ENCODE measurements around the gene ECD. TPM values are rescaled to one million over a fixed set of nuclear protein-coding genes. Genes with fewer than 3 reads are reported as not detected.

The ECD gene
- polyA plus RNA-seq, 1 donor (not counting 4 experiments of a cell fraction or from before 2014, with no cell fraction given) = 35.8 TPM

DNA sequence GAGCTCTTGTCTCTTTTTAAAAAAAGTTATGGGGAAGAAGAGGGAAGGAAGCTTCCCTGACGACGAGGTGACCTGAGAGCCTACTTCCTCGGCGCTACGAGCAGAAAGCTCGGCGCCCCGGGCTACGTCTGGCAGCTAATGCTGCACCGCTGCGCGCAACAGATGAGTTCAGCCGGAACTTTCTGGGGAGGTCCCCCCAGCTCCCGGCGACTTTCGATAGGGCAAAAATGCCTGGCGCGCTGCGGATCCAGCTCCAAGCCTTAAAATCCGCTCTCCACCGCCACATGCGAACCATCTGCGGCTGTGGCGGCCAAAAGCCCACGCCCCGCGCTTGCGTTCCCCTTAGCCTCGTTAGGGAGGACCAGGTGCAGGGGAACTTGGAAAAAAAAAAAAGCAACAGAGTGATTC, 71.8 kb downstream of the ECD start:
- Histone ChIP-seq H2AFZ (ENCODE audit: control insufficient read depth, low read length) (peak overlapping the region; percentile 77), H3K27ac (ENCODE audit: control insufficient read depth, insufficient read depth, low read length) (peak overlapping the region; percentile 81), H3K4me2 (ENCODE audit: control insufficient read depth, extremely low read depth, insufficient read depth, low read depth, low read length) (peak overlapping the region; percentile 80), H3K27me3 (ENCODE audit: control insufficient read depth, extremely low read depth, insufficient read depth, low read length) (no peaks in the 10 kb centered on the region), H3K79me2 (ENCODE audit: control insufficient read depth, insufficient read depth, low read length) (peaks cover 52% of the 10 kb centered on the region), H3K9me3 (ENCODE audit: control insufficient read depth, low read depth, low read length) (no peaks in the 10 kb centered on the region), H3K9me1 (ENCODE audit: control insufficient read depth, extremely low read depth, insufficient read depth, low read length) (no peaks in the 10 kb centered on the region), H3K36me3 (ENCODE audit: control insufficient read depth in 2 of 2, extremely low read depth in 1 of 2, insufficient read depth in 2 of 2, low read length in 2 of 2) (peaks cover 0 to 1% of the 10 kb centered on the region in 2 experiments), H4K20me1 (ENCODE audit: control insufficient read depth, extremely low read depth, insufficient read depth, low read length) (no peaks in the 10 kb centered on the region), H3K4me1 (ENCODE audit: control insufficient read depth, extremely low read depth, insufficient read depth, low read length) (peaks cover 13% of the 10 kb centered on the region), H3K9ac (ENCODE audit: control insufficient read depth, extremely low read depth, insufficient read depth, low read length) (peak overlapping the region; percentile 97), H3K4me3 (ENCODE audit: control insufficient read depth in 2 of 3, extremely low read depth in 1 of 3, insufficient read depth in 2 of 3, low read depth in 1 of 3, low read length in 3 of 3) (peak overlapping the region; percentile 59 to 74 (median 70))
- no peak for DNase-seq (ENCODE audit: low read depth, low spot score)
- dilution Hi-C loops (cut with MboI; ENCODE audit: extremely low pct_ligation_motif_present, low sequenced_read_pairs) = no loop called here
- TF ChIP-seq EZH2 (IDR thresholded peaks at IDR 0.05; ENCODE audit: low read length) = no peak
- TF ChIP-seq, protein P1, sequence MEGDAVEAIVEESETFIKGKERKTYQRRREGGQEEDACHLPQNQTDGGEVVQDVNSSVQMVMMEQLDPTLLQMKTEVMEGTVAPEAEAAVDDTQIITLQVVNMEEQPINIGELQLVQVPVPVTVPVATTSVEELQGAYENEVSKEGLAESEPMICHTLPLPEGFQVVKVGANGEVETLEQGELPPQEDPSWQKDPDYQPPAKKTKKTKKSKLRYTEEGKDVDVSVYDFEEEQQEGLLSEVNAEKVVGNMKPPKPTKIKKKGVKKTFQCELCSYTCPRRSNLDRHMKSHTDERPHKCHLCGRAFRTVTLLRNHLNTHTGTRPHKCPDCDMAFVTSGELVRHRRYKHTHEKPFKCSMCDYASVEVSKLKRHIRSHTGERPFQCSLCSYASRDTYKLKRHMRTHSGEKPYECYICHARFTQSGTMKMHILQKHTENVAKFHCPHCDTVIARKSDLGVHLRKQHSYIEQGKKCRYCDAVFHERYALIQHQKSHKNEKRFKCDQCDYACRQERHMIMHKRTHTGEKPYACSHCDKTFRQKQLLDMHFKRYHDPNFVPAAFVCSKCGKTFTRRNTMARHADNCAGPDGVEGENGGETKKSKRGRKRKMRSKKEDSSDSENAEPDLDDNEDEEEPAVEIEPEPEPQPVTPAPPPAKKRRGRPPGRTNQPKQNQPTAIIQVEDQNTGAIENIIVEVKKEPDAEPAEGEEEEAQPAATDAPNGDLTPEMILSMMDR (optimal IDR thresholded peaks at IDR 0.05 in 1 of 3, IDR thresholded peaks at IDR 0.05 in 1 of 3, conservative IDR thresholded peaks at IDR 0.05 in 1 of 3; ENCODE audit: extremely low read depth in 1 of 3, insufficient read depth in 2 of 3, low read length in 3 of 3) = no peak
- no peak for FAIRE-seq

DNA sequence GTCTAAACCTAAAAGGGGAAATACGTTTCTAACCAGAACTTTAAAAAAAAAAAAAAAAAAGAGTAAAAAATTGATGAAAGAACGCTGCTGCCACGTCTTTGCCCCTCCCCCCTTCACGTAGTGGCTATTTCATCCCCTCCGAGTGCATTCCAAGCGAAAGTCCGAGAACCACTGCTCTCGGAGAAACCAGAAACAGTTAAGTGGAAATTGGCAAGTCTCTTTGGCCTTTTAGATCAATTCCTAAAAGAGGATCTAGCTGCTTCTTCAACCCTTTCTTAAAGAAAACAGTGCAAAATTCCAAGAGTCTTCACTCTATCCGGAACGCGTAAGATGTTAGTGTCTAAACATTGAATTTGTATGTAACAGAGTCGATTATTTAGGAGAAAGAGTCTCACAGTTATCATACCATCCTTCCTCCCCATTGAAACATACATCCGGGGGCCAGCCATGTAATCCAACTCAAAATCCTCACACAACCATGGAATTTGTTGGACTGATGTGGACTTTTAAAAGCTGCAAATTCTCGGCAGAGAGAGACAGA, 72.3 kb downstream of the ECD start:
- no peaks in the 10 kb centered on the region for H4K20me1 ChIP-seq (ENCODE audit: control insufficient read depth, extremely low read depth, insufficient read depth, low read length)
- H3K4me2 ChIP-seq (ENCODE audit: control insufficient read depth, extremely low read depth, insufficient read depth, low read depth, low read length) = peak overlapping the region; percentile 80
- no peak for FAIRE-seq
- H3K36me3 ChIP-seq (ENCODE audit: control insufficient read depth in 2 of 2, extremely low read depth in 1 of 2, insufficient read depth in 2 of 2, low read length in 2 of 2) = peaks cover 0 to 1% of the 10 kb centered on the region in 2 experiments
- dilution Hi-C loops (cut with MboI; ENCODE audit: extremely low pct_ligation_motif_present, low sequenced_read_pairs) = no loop called here
- H3K4me3 ChIP-seq (ENCODE audit: control insufficient read depth in 2 of 3, extremely low read depth in 1 of 3, insufficient read depth in 2 of 3, low read depth in 1 of 3, low read length in 3 of 3) = peak overlapping the region; percentile 59 to 74 (median 70)
- peak overlapping the region; percentile 97 for H3K9ac ChIP-seq (ENCODE audit: control insufficient read depth, extremely low read depth, insufficient read depth, low read length)
- no peaks in the 10 kb centered on the region for H3K27me3 ChIP-seq (ENCODE audit: control insufficient read depth, extremely low read depth, insufficient read depth, low read length)
- H2AFZ ChIP-seq (ENCODE audit: control insufficient read depth, low read length) = peak overlapping the region; percentile 48
- TF ChIP-seq EZH2 (IDR thresholded peaks at IDR 0.05; ENCODE audit: low read length) = no peak
- TF ChIP-seq, protein P1 (optimal IDR thresholded peaks at IDR 0.05 in 1 of 3, IDR thresholded peaks at IDR 0.05 in 1 of 3, conservative IDR thresholded peaks at IDR 0.05 in 1 of 3; ENCODE audit: extremely low read depth in 1 of 3, insufficient read depth in 2 of 3, low read length in 3 of 3) = no peak
- H3K79me2 ChIP-seq (ENCODE audit: control insufficient read depth, insufficient read depth, low read length) = peaks cover 55% of the 10 kb centered on the region
- no peaks in the 10 kb centered on the region for H3K9me3 ChIP-seq (ENCODE audit: control insufficient read depth, low read depth, low read length)
- no peaks in the 10 kb centered on the region for H3K9me1 ChIP-seq (ENCODE audit: control insufficient read depth, extremely low read depth, insufficient read depth, low read length)
- H3K4me1 ChIP-seq (ENCODE audit: control insufficient read depth, extremely low read depth, insufficient read depth, low read length) = peaks cover 13% of the 10 kb centered on the region
- H3K27ac ChIP-seq (ENCODE audit: control insufficient read depth, insufficient read depth, low read length) = peak overlapping the region; percentile 81
- no peak for DNase-seq (ENCODE audit: low read depth, low spot score)

All from keratinocyte (primary cell).